ENCODE measurements around the gene ABCC4. TPM values are rescaled to one million over a fixed set of nuclear protein-coding genes. Genes with fewer than 3 reads are reported as not detected.
"Not testable (repeated sequence)": the region's sequence is repeated elsewhere in the genome, so short reads cannot be mapped to it uniquely, and the experiment has no call there.

Gene ABCC4
- total RNA-seq, 1 donor from 2014 or later = 4.0 TPM

GRCh38 chr13:95168191-95168590 is 133.1 kb downstream of the ABCC4 start:
- no peaks in the 10 kb centered on the region for H3K4me1 Mint-ChIP-seq (ENCODE audit: unreplicated experiment)
- no peak for TF ChIP-seq CTCF (IDR thresholded peaks at IDR 0.05)
- no peaks in the 10 kb centered on the region for H3K27me3 Mint-ChIP-seq (ENCODE audit: unreplicated experiment)
- H3K36me3 Mint-ChIP-seq (ENCODE audit: unreplicated experiment) = peaks cover 3% of the 10 kb centered on the region
- no peak overlapping the region for H3K27ac Mint-ChIP-seq (ENCODE audit: unreplicated experiment)
- H3K9me3 Mint-ChIP-seq (ENCODE audit: unreplicated experiment) = no peaks in the 10 kb centered on the region
- H3K4me3 Mint-ChIP-seq (ENCODE audit: unreplicated experiment) = no peak overlapping the region
- no peak for DNase-seq (ENCODE audit: extremely low spot score, unreplicated experiment)

GRCh38 chr13:95167003-95167402 is 134.2 kb downstream of the ABCC4 start:
- H3K27me3 Mint-ChIP-seq (ENCODE audit: unreplicated experiment); H3K36me3 Mint-ChIP-seq (ENCODE audit: unreplicated experiment); H3K9me3 Mint-ChIP-seq (ENCODE audit: unreplicated experiment); H3K4me1 Mint-ChIP-seq (ENCODE audit: unreplicated experiment); H3K4me3 Mint-ChIP-seq (ENCODE audit: unreplicated experiment); H3K27ac Mint-ChIP-seq (ENCODE audit: unreplicated experiment); DNase-seq (ENCODE audit: extremely low spot score, unreplicated experiment): not testable (repeated sequence)

DNA sequence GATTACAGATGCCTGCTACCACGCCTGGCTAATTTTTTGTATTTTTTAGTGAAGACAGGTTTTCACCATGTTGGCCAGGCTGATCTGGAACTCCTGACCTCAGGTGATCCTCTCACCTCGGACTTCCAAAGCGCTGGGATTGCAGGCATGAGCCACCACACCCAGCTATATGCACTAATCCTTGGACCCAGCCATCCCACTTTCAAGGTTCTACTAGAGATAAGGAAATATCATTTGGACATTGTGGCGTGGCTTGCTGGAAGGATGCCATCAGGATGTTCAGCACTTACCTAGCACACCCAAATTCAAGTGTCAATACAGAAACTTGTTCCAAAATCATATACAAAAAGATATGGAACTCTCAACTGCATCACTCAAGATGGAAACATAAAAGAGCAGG is 136.4 kb downstream of the ABCC4 start:
- peaks cover 4% of the 10 kb centered on the region for H3K36me3 Mint-ChIP-seq (ENCODE audit: unreplicated experiment)

DNA sequence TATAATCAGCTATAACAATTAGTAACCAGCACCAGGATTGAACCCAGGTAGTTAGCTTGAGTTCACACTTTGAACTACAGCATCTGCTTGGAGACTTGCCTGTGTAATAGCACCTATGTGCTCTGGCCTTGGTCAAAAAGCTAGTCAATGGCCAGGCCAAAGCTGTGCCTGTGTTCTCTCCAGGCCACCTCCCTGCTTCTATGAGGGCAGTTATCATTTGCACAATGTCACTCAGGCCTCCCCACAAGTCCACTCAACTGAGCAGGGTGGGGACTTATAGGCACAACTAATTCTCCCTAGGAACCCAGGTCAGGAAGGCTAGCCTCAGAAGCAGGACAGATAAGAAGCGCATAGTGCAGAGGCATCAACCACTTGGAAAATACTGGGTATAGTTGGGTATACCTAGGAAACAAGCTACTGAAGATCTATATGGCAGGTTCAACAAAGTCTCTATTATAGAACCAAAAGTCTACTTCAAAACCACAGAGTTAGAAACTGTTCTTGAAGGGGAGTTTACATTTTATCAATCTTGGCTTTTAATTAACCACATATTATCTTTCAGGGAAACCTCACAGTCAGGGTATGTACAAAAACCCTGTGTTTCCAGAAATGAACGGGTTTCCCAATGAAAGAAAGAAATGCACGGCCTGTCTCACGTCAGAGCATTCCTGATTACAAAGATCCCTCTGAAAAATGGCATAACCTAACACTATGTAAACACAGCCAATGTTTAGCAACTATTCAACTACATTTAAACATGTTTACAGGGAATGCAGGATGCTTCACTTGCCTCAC is 140.9 kb downstream of the ABCC4 start:
- DNase-seq (ENCODE audit: extremely low spot score, unreplicated experiment) = no peak
- Mint-ChIP-seq H3K27me3 (ENCODE audit: unreplicated experiment) (no peaks in the 10 kb centered on the region), H3K4me1 (ENCODE audit: unreplicated experiment) (no peaks in the 10 kb centered on the region), H3K9me3 (ENCODE audit: unreplicated experiment) (no peaks in the 10 kb centered on the region), H3K4me3 (ENCODE audit: unreplicated experiment) (no peak overlapping the region), H3K36me3 (ENCODE audit: unreplicated experiment) (peaks cover 2% of the 10 kb centered on the region), H3K27ac (ENCODE audit: unreplicated experiment) (no peak overlapping the region)
- no peak for TF ChIP-seq CTCF (IDR thresholded peaks at IDR 0.05)

More for the DNA sequence above, 136.4 kb downstream of the ABCC4 start:
- no peak for TF ChIP-seq CTCF (IDR thresholded peaks at IDR 0.05)
- no peak for DNase-seq (ENCODE audit: extremely low spot score, unreplicated experiment)
- Mint-ChIP-seq H3K4me1 (ENCODE audit: unreplicated experiment) (no peaks in the 10 kb centered on the region), H3K27ac (ENCODE audit: unreplicated experiment) (no peak overlapping the region), H3K27me3 (ENCODE audit: unreplicated experiment) (no peaks in the 10 kb centered on the region), H3K9me3 (ENCODE audit: unreplicated experiment) (no peaks in the 10 kb centered on the region), H3K4me3 (ENCODE audit: unreplicated experiment) (no peak overlapping the region)

DNA sequence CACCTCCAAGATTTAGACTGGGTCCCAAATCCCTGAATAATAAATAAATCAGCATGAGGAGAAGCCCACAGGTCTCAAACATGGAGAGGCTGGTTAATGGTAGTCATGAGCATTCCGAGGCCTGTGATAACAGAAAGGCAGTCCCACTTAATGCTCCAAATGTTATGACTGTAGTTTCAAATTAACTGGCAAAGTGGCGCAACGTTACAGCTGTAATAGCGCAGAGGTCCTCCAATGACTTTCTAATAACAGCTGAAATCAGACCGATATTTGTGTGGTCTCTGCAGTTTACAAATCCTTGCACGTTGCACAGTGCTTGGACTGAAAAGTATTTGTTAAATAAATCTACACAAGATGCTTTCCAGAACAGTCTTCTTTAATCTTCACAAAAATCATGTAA is 141.8 kb downstream of the ABCC4 start:
- no peaks in the 10 kb centered on the region for H3K4me1 Mint-ChIP-seq (ENCODE audit: unreplicated experiment)
- no peak for DNase-seq (ENCODE audit: extremely low spot score, unreplicated experiment)

More for the DNA sequence above, 141.8 kb downstream of the ABCC4 start:
- no peaks in the 10 kb centered on the region for H3K27me3 Mint-ChIP-seq (ENCODE audit: unreplicated experiment)
- no peak for TF ChIP-seq CTCF (IDR thresholded peaks at IDR 0.05)
- H3K9me3 Mint-ChIP-seq (ENCODE audit: unreplicated experiment) = no peaks in the 10 kb centered on the region
- no peak overlapping the region for H3K4me3 Mint-ChIP-seq (ENCODE audit: unreplicated experiment)
- no peak overlapping the region for H3K27ac Mint-ChIP-seq (ENCODE audit: unreplicated experiment)
- peaks cover 2% of the 10 kb centered on the region for H3K36me3 Mint-ChIP-seq (ENCODE audit: unreplicated experiment)

All from osteocyte (in vitro differentiated cells).